Measurements from ENCODE around the gene STYXL2.

The STYXL2 gene

GRCh38 chr1:167082511-167083027, 11.3 kb upstream of the STYXL2 start:
- H3K27ac Mint-ChIP-seq: peak overlapping the region; percentile 72
- no peak for DNase-seq
- H3K27me3 Mint-ChIP-seq (ENCODE audit: low read depth, poor library complexity): peaks cover 9% of the 10 kb centered on the region
- no peaks in the 10 kb centered on the region for H3K9me3 Mint-ChIP-seq
- H3K36me3 Mint-ChIP-seq (ENCODE audit: low read depth): no peaks in the 10 kb centered on the region
- H3K4me1 Mint-ChIP-seq: no peaks in the 10 kb centered on the region
- no peak overlapping the region for H3K4me3 Mint-ChIP-seq
- TF ChIP-seq, protein P1, sequence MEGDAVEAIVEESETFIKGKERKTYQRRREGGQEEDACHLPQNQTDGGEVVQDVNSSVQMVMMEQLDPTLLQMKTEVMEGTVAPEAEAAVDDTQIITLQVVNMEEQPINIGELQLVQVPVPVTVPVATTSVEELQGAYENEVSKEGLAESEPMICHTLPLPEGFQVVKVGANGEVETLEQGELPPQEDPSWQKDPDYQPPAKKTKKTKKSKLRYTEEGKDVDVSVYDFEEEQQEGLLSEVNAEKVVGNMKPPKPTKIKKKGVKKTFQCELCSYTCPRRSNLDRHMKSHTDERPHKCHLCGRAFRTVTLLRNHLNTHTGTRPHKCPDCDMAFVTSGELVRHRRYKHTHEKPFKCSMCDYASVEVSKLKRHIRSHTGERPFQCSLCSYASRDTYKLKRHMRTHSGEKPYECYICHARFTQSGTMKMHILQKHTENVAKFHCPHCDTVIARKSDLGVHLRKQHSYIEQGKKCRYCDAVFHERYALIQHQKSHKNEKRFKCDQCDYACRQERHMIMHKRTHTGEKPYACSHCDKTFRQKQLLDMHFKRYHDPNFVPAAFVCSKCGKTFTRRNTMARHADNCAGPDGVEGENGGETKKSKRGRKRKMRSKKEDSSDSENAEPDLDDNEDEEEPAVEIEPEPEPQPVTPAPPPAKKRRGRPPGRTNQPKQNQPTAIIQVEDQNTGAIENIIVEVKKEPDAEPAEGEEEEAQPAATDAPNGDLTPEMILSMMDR (IDR thresholded peaks at IDR 0.05): no peak

DNA sequence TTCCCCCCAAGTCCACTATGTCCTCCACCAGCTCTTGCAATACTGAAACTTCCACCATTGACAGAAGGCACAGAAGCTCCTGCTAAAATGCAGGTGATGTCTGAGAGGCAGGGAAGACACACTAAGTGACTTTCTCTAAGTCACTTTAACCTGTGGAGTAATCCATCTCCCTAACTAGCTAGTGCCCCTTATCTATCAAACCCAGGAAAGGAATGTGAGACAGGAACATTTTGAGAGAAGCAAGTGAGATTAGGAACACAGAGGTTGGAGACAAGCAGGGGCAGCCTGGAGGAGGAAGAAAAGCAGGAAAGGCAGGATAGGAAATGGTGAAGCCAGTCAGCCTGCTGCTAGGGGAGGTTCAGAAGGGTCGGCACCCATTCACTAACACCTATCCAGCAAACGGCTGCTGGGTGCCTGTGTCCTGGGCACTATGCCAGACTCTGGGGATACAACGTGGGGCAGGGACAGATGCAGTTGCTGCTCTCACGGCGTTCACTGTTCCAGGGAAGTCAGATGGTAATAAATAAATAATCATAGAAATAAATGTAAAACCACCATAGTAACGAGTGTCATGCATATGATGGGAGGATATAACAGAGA, 10.7 kb upstream of the STYXL2 start:
- H3K9me3 Mint-ChIP-seq: no peaks in the 10 kb centered on the region
- H3K36me3 Mint-ChIP-seq (ENCODE audit: low read depth): no peaks in the 10 kb centered on the region
- H3K27ac Mint-ChIP-seq: no peak overlapping the region
- no peak overlapping the region for H3K4me3 Mint-ChIP-seq
- H3K27me3 Mint-ChIP-seq (ENCODE audit: low read depth, poor library complexity): peaks cover 9% of the 10 kb centered on the region
- TF ChIP-seq, protein P1 (IDR thresholded peaks at IDR 0.05): no peak
- no peak for DNase-seq
- H3K4me1 Mint-ChIP-seq: no peaks in the 10 kb centered on the region

GRCh38 chr1:167083871-167084270, 10.0 kb upstream of the STYXL2 start:
- TF ChIP-seq, protein P1 (IDR thresholded peaks at IDR 0.05): no peak
- Mint-ChIP-seq H3K9me3 (no peaks in the 10 kb centered on the region), H3K36me3 (ENCODE audit: low read depth) (no peaks in the 10 kb centered on the region), H3K4me3 (no peak overlapping the region), H3K4me1 (no peaks in the 10 kb centered on the region), H3K27me3 (ENCODE audit: low read depth, poor library complexity) (peaks cover 9% of the 10 kb centered on the region), H3K27ac (no peak overlapping the region)
- no peak for DNase-seq

GRCh38 chr1:167084757-167085156, 9.1 kb upstream of the STYXL2 start:
- TF ChIP-seq, protein P1 (IDR thresholded peaks at IDR 0.05): no peak
- no peaks in the 10 kb centered on the region for H3K4me1 Mint-ChIP-seq
- DNase-seq: no peak
- no peak overlapping the region for H3K27ac Mint-ChIP-seq
- no peaks in the 10 kb centered on the region for H3K36me3 Mint-ChIP-seq (ENCODE audit: low read depth)
- no peaks in the 10 kb centered on the region for H3K9me3 Mint-ChIP-seq
- no peak overlapping the region for H3K4me3 Mint-ChIP-seq
- H3K27me3 Mint-ChIP-seq (ENCODE audit: low read depth, poor library complexity): peaks cover 9% of the 10 kb centered on the region

DNA sequence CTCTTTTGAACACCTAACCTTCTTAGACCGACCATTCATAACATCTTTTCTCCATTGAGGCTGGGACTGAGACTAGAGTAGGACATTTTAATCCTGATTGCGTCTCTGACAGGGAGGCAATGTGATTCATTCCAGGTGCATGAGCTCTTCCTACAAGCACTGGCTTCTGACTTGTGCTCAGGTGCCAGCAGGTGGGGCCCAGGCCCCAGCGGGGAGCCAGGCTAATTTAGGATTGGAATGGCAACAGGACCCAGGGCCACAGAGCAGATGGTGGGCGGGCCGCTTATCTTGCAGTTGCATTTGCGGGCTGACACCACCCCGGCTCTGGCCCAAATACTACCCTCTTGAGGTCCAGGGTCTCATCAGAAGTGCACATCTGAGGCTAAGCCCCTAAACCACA, 7.8 kb upstream of the STYXL2 start:
- no peaks in the 10 kb centered on the region for H3K9me3 Mint-ChIP-seq
- H3K4me3 Mint-ChIP-seq: no peak overlapping the region
- H3K27me3 Mint-ChIP-seq (ENCODE audit: low read depth, poor library complexity): peaks cover 6% of the 10 kb centered on the region
- no peak for DNase-seq
- no peaks in the 10 kb centered on the region for H3K36me3 Mint-ChIP-seq (ENCODE audit: low read depth)
- no peak overlapping the region for H3K27ac Mint-ChIP-seq
- no peaks in the 10 kb centered on the region for H3K4me1 Mint-ChIP-seq
- TF ChIP-seq, protein P1 (IDR thresholded peaks at IDR 0.05): no peak

- Mint-ChIP-seq H3K27me3 (ENCODE audit: low read depth, poor library complexity) (peaks cover 6% of the 10 kb centered on the region), H3K36me3 (ENCODE audit: low read depth) (no peaks in the 10 kb centered on the region), H3K4me1 (no peaks in the 10 kb centered on the region), H3K4me3 (no peak overlapping the region), H3K9me3 (no peaks in the 10 kb centered on the region), H3K27ac (no peak overlapping the region)
- no peak for DNase-seq
- TF ChIP-seq, protein P1 (IDR thresholded peaks at IDR 0.05): no peak
These were observed 7.1 kb upstream of the STYXL2 start for GRCh38 chr1:167086768-167087167.

Measured in nephron progenitor cell (in vitro differentiated cells).